ENCODE results near the gene CPVL. TPM values are rescaled to one million over a fixed set of nuclear protein-coding genes. Genes with fewer than 3 reads are reported as not detected.
A peak's percentile ranks its signal among the peaks of the same experiment; 100 is the strongest.

The CPVL gene
- total RNA-seq, 1 experiment from 2014 or later, result 7.0 TPM

GRCh38 chr7:29053105-29053872, 93.0 kb downstream of the CPVL start:
- Histone ChIP-seq H3K36me3 (no peaks in the 10 kb centered on the region), H3K9me3 (peaks cover 2% of the 10 kb centered on the region; the same call in 1 of the 2 replicates), H3K4me3 (no peak overlapping the region), H3K27me3 (peaks cover 8% of the 10 kb centered on the region)
- no peak for DNase-seq

- H3K4me3 ChIP-seq, result no peak overlapping the region
- DNase-seq, result no peak
- H3K27me3 ChIP-seq, result no peaks in the 10 kb centered on the region
- no peaks in the 10 kb centered on the region for H3K36me3 ChIP-seq
- no peaks in the 10 kb centered on the region for H3K9me3 ChIP-seq
These were observed 99.4 kb downstream of the CPVL start for GRCh38 chr7:29046978-29047377.

GRCh38 chr7:29045258-29046086, 100.9 kb downstream of the CPVL start:
- Histone ChIP-seq H3K27me3 (no peaks in the 10 kb centered on the region), H3K4me3 (no peak overlapping the region), H3K36me3 (no peaks in the 10 kb centered on the region), H3K9me3 (no peaks in the 10 kb centered on the region)
- DNase-seq, result no peak

- Histone ChIP-seq H3K27me3 (no peaks in the 10 kb centered on the region), H3K36me3 (no peaks in the 10 kb centered on the region), H3K9me3 (no peaks in the 10 kb centered on the region), H3K4me3 (no peak overlapping the region)
- no peak for DNase-seq
These were observed 101.8 kb downstream of the CPVL start for GRCh38 chr7:29044554-29044953.

- Histone ChIP-seq H3K36me3 (no peaks in the 10 kb centered on the region), H3K4me3 (no peak overlapping the region), H3K27me3 (no peaks in the 10 kb centered on the region), H3K9me3 (no peaks in the 10 kb centered on the region)
- DNase-seq, result no peak
These were observed 102.8 kb downstream of the CPVL start for GRCh38 chr7:29043576-29043975.

- no peak overlapping the region for H3K4me3 ChIP-seq
- no peaks in the 10 kb centered on the region for H3K36me3 ChIP-seq
- no peaks in the 10 kb centered on the region for H3K27me3 ChIP-seq
- H3K9me3 ChIP-seq, result no peaks in the 10 kb centered on the region
- no peak for DNase-seq
These were observed 103.5 kb downstream of the CPVL start for GRCh38 chr7:29042824-29043231.

GRCh38 chr7:29041991-29042390, 104.3 kb downstream of the CPVL start:
- Histone ChIP-seq H3K27me3 (no peaks in the 10 kb centered on the region), H3K36me3 (no peaks in the 10 kb centered on the region), H3K9me3 (no peaks in the 10 kb centered on the region), H3K4me3 (no peak overlapping the region)
- DNase-seq, result no peak

GRCh38 chr7:29040579-29040925, 105.8 kb downstream of the CPVL start:
- Histone ChIP-seq H3K36me3 (no peaks in the 10 kb centered on the region), H3K27me3 (no peaks in the 10 kb centered on the region), H3K9me3 (no peaks in the 10 kb centered on the region), H3K4me3 (no peak overlapping the region)
- DNase-seq, result no peak

GRCh38 chr7:29039821-29040578, 106.3 kb downstream of the CPVL start:
- DNase-seq, result no peak
- no peaks in the 10 kb centered on the region for H3K9me3 ChIP-seq
- H3K27me3 ChIP-seq, result no peaks in the 10 kb centered on the region
- no peaks in the 10 kb centered on the region for H3K36me3 ChIP-seq
- no peak overlapping the region for H3K4me3 ChIP-seq

GRCh38 chr7:29038463-29038862, 107.9 kb downstream of the CPVL start:
- H3K36me3 ChIP-seq, result no peaks in the 10 kb centered on the region
- H3K27me3 ChIP-seq, result no peaks in the 10 kb centered on the region
- H3K4me3 ChIP-seq, result no peak overlapping the region
- no peaks in the 10 kb centered on the region for H3K9me3 ChIP-seq
- DNase-seq, result no peak

- DNase-seq, result peak; percentile 71
- Histone ChIP-seq H3K36me3 (no peaks in the 10 kb centered on the region), H3K4me3 (no peak overlapping the region), H3K27me3 (no peaks in the 10 kb centered on the region), H3K9me3 (no peaks in the 10 kb centered on the region)
These were observed 111.1 kb downstream of the CPVL start for GRCh38 chr7:29035044-29035740.

- Histone ChIP-seq H3K36me3 (no peaks in the 10 kb centered on the region), H3K9me3 (no peaks in the 10 kb centered on the region), H3K27me3 (no peaks in the 10 kb centered on the region), H3K4me3 (no peak overlapping the region)
- DNase-seq, result no peak
These were observed 112.8 kb downstream of the CPVL start for GRCh38 chr7:29033584-29033983.

GRCh38 chr7:29032146-29032545, 114.2 kb downstream of the CPVL start:
- Histone ChIP-seq H3K9me3 (0 out of 2 replicates have a peak, but pooled peaks cover under 1% of the 10 kb centered on the region), H3K27me3 (no peaks in the 10 kb centered on the region), H3K36me3 (no peaks in the 10 kb centered on the region), H3K4me3 (no peak overlapping the region)
- no peak for DNase-seq

- Histone ChIP-seq H3K36me3 (no peaks in the 10 kb centered on the region), H3K4me3 (no peak overlapping the region), H3K27me3 (no peaks in the 10 kb centered on the region), H3K9me3 (peaks cover 4% of the 10 kb centered on the region; the same call in 1 of the 2 replicates)
- no peak for DNase-seq
These were observed 115.5 kb downstream of the CPVL start for GRCh38 chr7:29030781-29031275.

- no peak for DNase-seq
- Histone ChIP-seq H3K36me3 (no peaks in the 10 kb centered on the region), H3K9me3 (peaks cover 11% of the 10 kb centered on the region), H3K27me3 (no peaks in the 10 kb centered on the region), H3K4me3 (no peak overlapping the region)
These were observed 123.9 kb downstream of the CPVL start for GRCh38 chr7:29022291-29022988.

- Histone ChIP-seq H3K27me3 (no peaks in the 10 kb centered on the region), H3K9me3 (peaks cover 6% of the 10 kb centered on the region), H3K4me3 (no peak overlapping the region), H3K36me3 (no peaks in the 10 kb centered on the region)
- no peak for DNase-seq
These were observed 126.4 kb downstream of the CPVL start for GRCh38 chr7:29019896-29020295.
